22Rv1 (cell line): ENCODE results near the gene SLC9B2.

Source experiments
- H3K27ac ChIP-seq: fragments of 450-650 bp; 2 replicates; pipeline ENCODE4 v1.5.1; 2017
- ZFX ChIP-seq: fragments of 450-650 bp; IDR thresholded peaks from 2 replicates; pipeline ENCODE4 v1.6.1; 2017; ENCODE audit warnings: antibody characterized with exemption, borderline replicate concordance
- TF ChIP-seq, protein P1 (sequence below): fragments of 450-650 bp; IDR thresholded peaks from 2 replicates; pipeline ENCODE4 v1.5.1; 2017; ENCODE audit warnings: mild to moderate bottlenecking

SLC9B2 gene

GRCh38 chr4:103032574-103032973 is 44.0 kb downstream of the SLC9B2 start:
- no peak overlapping the region for H3K27ac ChIP-seq
- no peak for TF ChIP-seq ZFX
- TF ChIP-seq, protein P1, sequence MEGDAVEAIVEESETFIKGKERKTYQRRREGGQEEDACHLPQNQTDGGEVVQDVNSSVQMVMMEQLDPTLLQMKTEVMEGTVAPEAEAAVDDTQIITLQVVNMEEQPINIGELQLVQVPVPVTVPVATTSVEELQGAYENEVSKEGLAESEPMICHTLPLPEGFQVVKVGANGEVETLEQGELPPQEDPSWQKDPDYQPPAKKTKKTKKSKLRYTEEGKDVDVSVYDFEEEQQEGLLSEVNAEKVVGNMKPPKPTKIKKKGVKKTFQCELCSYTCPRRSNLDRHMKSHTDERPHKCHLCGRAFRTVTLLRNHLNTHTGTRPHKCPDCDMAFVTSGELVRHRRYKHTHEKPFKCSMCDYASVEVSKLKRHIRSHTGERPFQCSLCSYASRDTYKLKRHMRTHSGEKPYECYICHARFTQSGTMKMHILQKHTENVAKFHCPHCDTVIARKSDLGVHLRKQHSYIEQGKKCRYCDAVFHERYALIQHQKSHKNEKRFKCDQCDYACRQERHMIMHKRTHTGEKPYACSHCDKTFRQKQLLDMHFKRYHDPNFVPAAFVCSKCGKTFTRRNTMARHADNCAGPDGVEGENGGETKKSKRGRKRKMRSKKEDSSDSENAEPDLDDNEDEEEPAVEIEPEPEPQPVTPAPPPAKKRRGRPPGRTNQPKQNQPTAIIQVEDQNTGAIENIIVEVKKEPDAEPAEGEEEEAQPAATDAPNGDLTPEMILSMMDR, result peak; percentile 68

DNA sequence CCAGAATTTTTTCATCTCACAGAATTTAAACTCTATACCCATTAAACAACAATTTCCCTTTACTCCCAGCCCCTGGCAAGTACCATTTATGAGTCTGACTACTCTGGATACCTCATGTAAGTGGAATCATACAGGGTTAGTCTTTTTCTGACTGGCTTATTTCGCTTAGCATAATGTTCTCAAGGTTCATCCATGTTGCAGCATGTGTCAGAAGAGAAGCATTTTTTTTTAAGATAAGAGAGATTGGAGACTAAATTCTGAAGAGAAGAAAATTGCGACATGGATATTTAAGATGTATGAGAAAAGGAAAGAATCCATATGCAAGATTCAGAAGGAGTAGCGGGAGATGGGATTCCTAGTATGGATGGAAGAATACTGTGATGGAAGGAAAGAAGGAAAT is 45.8 kb downstream of the SLC9B2 start:
- no peak overlapping the region for H3K27ac ChIP-seq
- TF ChIP-seq, protein P1, result no peak
- no peak for TF ChIP-seq ZFX

DNA sequence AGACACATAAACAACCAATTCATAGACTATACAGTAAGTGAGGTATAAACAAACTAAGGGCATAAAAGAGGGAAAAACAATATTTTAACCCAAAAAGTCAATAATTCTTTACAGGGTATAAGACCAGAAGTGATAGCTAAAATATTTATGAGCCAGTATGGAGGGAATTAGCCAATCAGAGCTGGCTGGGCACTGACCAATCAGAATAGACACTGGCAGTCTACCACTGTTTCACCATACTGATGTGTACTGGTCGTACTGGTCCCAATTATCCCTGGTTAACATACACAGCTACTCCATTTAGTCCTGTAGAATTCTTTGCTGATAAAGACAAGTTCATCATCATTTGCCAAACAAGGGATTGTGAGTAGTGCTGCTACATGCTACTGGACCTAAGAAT is 47.3 kb downstream of the SLC9B2 start:
- TF ChIP-seq, protein P1, result no peak
- TF ChIP-seq ZFX, result no peak
- no peak overlapping the region for H3K27ac ChIP-seq

DNA sequence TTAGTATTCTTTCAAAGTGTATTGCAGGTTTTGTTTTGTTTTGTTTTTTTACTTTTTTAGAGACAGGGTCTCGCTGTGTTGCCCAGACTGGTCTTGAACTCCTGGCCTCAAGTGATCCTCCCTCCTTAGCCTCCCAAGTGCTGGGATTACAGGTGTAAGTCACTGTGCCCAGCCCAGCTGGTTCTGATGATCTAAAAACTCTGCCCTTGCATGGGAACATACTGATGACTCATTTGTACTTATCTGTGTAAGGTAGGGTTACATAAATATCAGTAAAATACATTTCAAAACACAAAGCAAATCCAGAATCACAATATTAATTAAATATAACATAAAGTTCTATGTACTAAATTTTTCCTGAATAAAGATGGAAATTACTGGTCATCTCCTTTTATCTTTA is 49.7 kb downstream of the SLC9B2 start:
- no peak overlapping the region for H3K27ac ChIP-seq
- TF ChIP-seq, protein P1, result no peak
- no peak for TF ChIP-seq ZFX

DNA sequence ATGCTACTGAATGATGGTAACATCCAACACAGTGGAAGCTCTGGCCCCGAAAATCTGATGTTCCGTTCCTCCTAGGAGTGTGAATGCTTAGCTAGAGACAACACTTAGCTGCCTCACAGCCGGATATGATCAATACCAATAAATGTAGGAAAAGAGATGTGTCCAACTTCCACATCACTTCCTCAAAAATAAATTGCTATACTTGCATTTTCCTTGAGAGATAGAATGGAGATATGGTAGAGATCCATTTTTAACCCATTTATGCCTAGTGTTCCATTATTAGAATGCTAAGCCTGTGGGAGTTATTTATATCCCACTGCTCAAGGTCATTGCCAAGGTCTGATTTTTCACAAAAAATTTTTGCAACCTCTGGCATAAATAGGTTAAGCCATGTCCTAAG is 51.6 kb downstream of the SLC9B2 start:
- TF ChIP-seq, protein P1, result no peak
- TF ChIP-seq ZFX, result no peak
- no peak overlapping the region for H3K27ac ChIP-seq

- TF ChIP-seq ZFX, result no peak
- TF ChIP-seq, protein P1, result no peak
- no peak overlapping the region for H3K27ac ChIP-seq
Observed at GRCh38 chr4:103021120-103021519, 55.4 kb downstream of the SLC9B2 start.

DNA sequence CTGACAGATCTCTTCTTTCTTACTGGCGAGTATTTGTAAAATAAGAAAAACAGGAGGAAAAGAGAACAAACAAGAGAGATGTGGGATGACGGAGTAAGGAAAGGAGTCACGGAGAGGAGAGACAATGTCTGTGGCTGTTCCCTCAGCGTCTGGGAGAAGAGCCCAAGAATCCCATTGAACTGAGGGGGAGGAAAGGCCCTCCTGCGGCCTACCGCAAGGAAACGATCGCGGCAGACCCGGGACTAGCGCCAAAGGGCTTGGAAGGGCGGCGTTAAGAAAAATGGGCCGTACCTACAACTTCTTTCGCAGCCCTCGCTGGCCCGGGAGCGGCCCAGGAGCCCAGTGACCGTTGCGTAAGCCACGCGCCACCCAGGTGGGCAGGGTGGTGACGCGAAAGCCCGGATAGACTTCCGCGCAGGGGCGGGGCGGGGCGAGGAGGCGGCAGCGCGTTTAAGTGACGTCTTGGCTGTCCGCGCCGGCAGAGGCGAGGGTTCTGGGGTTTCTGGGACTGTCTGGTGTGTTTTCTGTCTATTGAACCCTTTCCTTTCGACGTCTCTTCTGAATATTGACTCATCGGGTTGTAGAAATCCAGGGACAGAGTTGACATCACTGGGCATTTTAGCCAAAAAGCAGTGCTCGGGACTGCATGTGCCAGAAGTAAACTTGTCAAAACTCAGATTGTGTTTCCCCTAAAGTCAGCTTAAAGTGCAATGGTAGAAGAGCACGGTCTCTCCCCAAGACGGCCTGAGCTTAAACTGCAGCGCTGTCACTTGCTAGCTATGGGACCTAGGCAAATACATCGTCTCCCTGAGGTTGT is 57.0 kb downstream of the SLC9B2 start, which contains the start of gene SLC9B1:
SLC9B1 (minus strand) TSS at position 398 of the 817 bp plus-strand sequence. CDS start 27,994 bp downstream, outside the sequence.
- no peak for TF ChIP-seq ZFX
- TF ChIP-seq, protein P1, result no peak
- H3K27ac ChIP-seq, result peak within 1 kb of the TSS; percentile 83
